ENCODE data around the gene SPOCK1.
"Not testable (repeated sequence)": the region's sequence is repeated elsewhere in the genome, so short reads cannot be mapped to it uniquely, and the experiment has no call there.

SPOCK1 gene

GRCh38 chr5:136994154-136994553 is 505.0 kb downstream of the SPOCK1 start:
- DNase-seq, result no peak

- no peak for DNase-seq
Measured at GRCh38 chr5:136992796-136993489, 506.2 kb downstream of the SPOCK1 start.

- DNase-seq, result no peak
Measured at GRCh38 chr5:136985785-136986475, 513.2 kb downstream of the SPOCK1 start.

GRCh38 chr5:136984772-136985446 is 514.2 kb downstream of the SPOCK1 start:
- no peak for DNase-seq

GRCh38 chr5:136981936-136982335 is 517.2 kb downstream of the SPOCK1 start:
- DNase-seq, result no peak

GRCh38 chr5:136979131-136979530 is 520.0 kb downstream of the SPOCK1 start:
- no peak for DNase-seq

GRCh38 chr5:136963504-136963903 is 535.6 kb downstream of the SPOCK1 start:
- DNase-seq, result no peak

- no peak for DNase-seq
Measured at GRCh38 chr5:136957428-136957827, 541.7 kb downstream of the SPOCK1 start.

- not testable (repeated sequence) for DNase-seq
Measured at GRCh38 chr5:136954142-136954541, 545.0 kb downstream of the SPOCK1 start.

GRCh38 chr5:136953346-136954069 is 545.6 kb downstream of the SPOCK1 start:
- not testable (repeated sequence) for DNase-seq

GRCh38 chr5:136927571-136927970 is 571.6 kb downstream of the SPOCK1 start:
- no peak for DNase-seq

- no peak for DNase-seq
Measured at GRCh38 chr5:136926073-136926472, 573.1 kb downstream of the SPOCK1 start.
